ENCODE measurements around the gene CAMSAP1. TPM values are rescaled to one million over a fixed set of nuclear protein-coding genes. Genes with fewer than 3 reads are reported as not detected.
"Not testable (repeated sequence)": the region's sequence is repeated elsewhere in the genome, so short reads cannot be mapped to it uniquely, and the experiment has no call there.

The CAMSAP1 gene
- total and polyA plus RNA-seq, 3 donors from 2014 or later = 44.1 to 102 (median 93.7) TPM

DNA sequence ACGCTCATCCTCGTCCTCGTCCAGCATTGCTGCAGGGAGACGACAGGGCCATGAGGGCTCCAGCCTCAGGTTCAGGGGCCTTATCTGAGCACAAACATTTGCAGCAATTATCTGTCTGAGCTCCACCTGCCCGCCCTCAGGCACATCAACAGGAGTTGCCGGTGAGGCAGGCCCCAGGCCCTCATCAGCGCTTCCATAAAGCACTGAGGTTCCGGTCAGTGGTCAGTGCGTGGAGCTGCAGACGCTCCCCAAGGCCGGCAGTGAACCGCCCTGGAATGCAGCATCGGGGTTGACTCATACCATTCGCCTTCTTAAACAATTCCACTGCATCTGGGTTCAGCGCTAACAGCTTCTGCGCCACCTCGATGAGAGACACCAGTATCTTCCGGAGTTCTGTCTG lies 38.6 kb upstream of the CAMSAP1 start:
- no peak for DNase-seq
- TF ChIP-seq, protein P1, sequence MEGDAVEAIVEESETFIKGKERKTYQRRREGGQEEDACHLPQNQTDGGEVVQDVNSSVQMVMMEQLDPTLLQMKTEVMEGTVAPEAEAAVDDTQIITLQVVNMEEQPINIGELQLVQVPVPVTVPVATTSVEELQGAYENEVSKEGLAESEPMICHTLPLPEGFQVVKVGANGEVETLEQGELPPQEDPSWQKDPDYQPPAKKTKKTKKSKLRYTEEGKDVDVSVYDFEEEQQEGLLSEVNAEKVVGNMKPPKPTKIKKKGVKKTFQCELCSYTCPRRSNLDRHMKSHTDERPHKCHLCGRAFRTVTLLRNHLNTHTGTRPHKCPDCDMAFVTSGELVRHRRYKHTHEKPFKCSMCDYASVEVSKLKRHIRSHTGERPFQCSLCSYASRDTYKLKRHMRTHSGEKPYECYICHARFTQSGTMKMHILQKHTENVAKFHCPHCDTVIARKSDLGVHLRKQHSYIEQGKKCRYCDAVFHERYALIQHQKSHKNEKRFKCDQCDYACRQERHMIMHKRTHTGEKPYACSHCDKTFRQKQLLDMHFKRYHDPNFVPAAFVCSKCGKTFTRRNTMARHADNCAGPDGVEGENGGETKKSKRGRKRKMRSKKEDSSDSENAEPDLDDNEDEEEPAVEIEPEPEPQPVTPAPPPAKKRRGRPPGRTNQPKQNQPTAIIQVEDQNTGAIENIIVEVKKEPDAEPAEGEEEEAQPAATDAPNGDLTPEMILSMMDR (IDR thresholded peaks at IDR 0.05) = no peak
- no peak for TF ChIP-seq POLR2A (IDR thresholded peaks at IDR 0.05)
- 96 to 97% methylated on average over 11 to 18 of the region's 18 CpGs for WGBS, 2 donors
- H3K36me3 ChIP-seq (ENCODE audit: low read depth, missing control alignments) = no peaks in the 10 kb centered on the region
- H3K27me3 ChIP-seq = no peaks in the 10 kb centered on the region
- intact Hi-C loops (cut with DNase I; ENCODE audit: low total_unique reads) = no loop called here
- H3K9me3 ChIP-seq = no peaks in the 10 kb centered on the region
- H3K27ac ChIP-seq = no peak overlapping the region
- H3K4me3 ChIP-seq = no peak overlapping the region
- no peaks in the 10 kb centered on the region for H3K4me1 ChIP-seq

DNA sequence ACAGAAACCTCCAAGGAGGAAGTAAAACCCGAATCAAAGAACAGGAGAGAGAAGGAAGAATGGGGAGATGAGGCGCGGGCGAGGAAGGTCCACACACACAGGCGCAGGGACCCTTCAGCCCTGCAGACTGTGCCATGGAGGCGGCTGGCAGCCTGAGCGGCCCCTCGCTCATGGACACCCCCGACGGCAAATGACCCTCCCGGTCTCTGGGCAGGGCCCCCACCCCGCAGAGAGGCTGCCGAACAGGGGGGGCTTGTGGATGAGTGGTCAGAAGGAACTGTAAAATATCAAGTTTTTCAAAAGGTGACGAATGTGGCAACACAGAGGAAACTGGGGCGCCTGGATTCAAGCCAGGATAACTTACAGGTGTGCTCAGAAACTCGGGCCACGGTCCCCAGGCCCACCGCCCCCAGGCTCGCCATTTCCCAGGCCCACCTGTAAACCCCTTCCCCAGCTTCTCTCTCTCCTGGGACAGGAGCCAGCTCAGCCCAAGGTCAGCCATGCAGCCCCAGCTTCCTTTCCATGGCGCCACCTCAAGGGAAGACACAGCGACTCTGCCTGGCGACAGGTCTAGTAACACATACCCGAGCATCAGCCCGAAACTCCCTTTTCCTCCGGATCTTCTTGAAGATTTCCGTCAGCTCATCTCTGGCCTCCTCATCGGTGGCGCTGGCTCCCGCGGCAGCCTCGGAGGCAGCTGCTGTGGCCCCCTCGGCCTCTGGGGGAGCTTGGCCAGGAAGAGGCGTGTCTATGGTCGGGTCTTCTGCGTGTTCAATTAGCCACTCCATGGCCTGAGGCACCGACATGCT lies 37.3 kb upstream of the CAMSAP1 start:
- intact Hi-C loops (cut with DNase I; ENCODE audit: low total_unique reads) = no loop called here
- H3K27me3 ChIP-seq = no peaks in the 10 kb centered on the region
- H3K27ac ChIP-seq = no peak overlapping the region
- H3K36me3 ChIP-seq (ENCODE audit: low read depth, missing control alignments) = no peaks in the 10 kb centered on the region
- whole genome bisulfite sequencing, 2 donors = 80 to 88% methylated on average over 29 to 36 of the region's 36 CpGs
- no peak overlapping the region for H3K4me3 ChIP-seq
- no peaks in the 10 kb centered on the region for H3K9me3 ChIP-seq
- H3K4me1 ChIP-seq = no peaks in the 10 kb centered on the region
- no peak for DNase-seq
- TF ChIP-seq POLR2A (IDR thresholded peaks at IDR 0.05) = no peak
- TF ChIP-seq, protein P1 (IDR thresholded peaks at IDR 0.05) = no peak

DNA sequence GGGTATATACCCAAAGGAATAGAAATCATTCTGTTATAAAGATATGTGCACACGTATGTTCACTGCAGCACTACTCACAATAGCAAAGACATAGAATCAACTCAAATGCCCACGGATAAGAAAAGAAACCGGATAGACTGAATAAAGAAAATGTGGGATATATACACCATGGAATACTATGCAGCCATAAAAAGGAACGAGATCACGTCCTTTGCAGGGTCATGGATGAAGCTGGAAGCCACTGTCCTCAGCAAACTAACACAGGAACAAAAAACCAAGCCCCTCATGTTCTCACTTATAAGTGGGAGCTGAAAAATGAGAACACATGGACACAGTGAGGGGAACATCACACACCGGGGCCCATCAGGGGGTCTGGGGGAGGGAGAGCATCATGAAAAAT lies 36.3 kb upstream of the CAMSAP1 start:
- H3K9me3 ChIP-seq; H3K4me3 ChIP-seq; intact Hi-C loops (cut with DNase I; ENCODE audit: low total_unique reads); H3K36me3 ChIP-seq (ENCODE audit: low read depth, missing control alignments); DNase-seq; H3K4me1 ChIP-seq; H3K27me3 ChIP-seq; H3K27ac ChIP-seq: not testable (repeated sequence)
- 84 to 95% methylated on average over 6 of the region's 6 CpGs for WGBS, 2 donors

DNA sequence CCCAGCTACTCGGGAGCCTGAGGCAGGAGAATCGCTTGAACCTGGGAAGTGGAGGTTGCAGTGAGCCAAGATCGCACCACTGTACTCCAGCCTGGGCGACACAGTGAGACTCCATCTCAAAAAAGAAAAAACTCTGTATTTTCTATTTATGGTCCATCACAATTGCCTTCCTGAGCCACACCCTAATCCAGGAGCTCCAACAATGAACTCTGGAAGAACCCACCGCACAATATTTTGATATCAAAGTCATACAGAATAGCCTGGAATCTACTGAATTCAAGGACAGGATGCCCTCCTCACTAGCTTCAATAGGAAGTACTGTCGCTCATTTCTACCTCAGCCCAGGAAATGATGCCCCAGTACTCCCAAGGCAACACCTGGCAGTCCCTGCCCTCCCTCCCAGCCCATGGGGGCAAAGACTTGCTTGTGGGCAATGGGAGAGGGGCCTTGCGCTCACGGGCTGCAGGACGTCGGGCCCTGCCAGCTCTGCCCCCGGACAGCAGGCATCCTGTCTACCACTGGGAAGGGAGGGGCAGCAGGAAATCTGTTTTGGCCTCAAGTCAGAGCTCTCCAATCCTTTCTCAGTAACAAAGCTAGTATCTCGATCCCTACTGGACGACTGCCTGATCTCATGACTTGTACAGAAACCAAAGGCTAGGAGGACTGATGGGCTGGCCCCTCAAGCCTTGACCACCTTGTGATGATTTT lies 34.1 kb upstream of the CAMSAP1 start:
- no peaks in the 10 kb centered on the region for H3K4me1 ChIP-seq
- 88 to 90% methylated on average over 10 to 13 of the region's 13 CpGs for WGBS, 2 donors
- intact Hi-C loops (cut with DNase I; ENCODE audit: low total_unique reads) = no loop called here
- TF ChIP-seq POLR2A (IDR thresholded peaks at IDR 0.05) = no peak
- TF ChIP-seq, protein P1 (IDR thresholded peaks at IDR 0.05) = no peak
- DNase-seq = no peak
- H3K4me3 ChIP-seq = no peak overlapping the region
- H3K36me3 ChIP-seq (ENCODE audit: low read depth, missing control alignments) = no peaks in the 10 kb centered on the region
- H3K9me3 ChIP-seq = no peaks in the 10 kb centered on the region
- H3K27ac ChIP-seq = no peak overlapping the region
- H3K27me3 ChIP-seq = no peaks in the 10 kb centered on the region

DNA sequence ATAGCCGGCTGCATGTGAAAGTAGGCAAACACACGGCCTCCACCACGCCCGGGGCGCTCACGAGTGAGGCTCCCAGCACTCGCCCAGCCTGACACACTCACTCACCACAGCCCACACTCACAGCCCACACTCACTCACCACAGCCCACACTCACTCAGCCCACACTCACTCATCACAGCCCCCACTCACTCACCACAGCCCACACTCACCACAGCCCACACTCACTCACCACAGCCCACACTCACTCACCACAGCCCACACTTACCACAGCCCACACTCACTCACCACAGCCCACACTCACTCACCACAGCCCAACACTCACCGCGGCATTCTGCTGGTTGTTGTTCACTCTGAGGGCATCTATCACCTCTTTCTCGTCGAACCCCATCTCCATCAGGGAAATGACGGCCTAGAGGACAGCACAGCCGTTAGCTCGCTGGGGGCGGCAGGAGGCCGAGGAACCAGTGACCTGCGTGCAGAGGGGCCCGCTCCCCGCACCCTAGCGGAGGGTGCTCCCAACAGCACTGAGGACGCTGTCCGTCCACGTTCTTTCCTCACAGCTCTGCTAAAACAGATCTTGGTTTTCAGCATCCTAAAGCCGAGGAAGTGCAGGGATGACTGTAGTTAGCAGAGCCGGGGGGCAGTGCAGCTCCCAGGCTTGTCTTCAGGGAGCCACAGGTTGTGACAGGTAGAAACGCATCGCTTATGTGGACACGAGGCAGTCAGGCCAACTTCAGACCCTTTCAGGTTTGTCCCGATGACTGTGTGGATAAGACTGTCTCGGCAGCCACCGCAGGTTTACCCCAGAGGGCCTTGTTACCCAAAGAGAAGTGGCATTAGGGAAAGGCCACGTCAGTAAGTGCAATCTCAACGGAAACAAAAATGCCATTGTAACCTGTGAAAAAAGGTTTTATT lies 32.3 kb upstream of the CAMSAP1 start:
- no peak for DNase-seq
- Histone ChIP-seq H3K27me3 (no peaks in the 10 kb centered on the region), H3K4me3 (no peak overlapping the region), H3K27ac (no peak overlapping the region), H3K9me3 (no peaks in the 10 kb centered on the region), H3K4me1 (no peaks in the 10 kb centered on the region), H3K36me3 (ENCODE audit: low read depth, missing control alignments) (no peaks in the 10 kb centered on the region)
- no peak for TF ChIP-seq POLR2A (IDR thresholded peaks at IDR 0.05)
- TF ChIP-seq, protein P1 (IDR thresholded peaks at IDR 0.05) = no peak
- intact Hi-C loops (cut with DNase I; ENCODE audit: low total_unique reads) = no loop called here
- 94 to 95% methylated on average over 28 to 33 of the region's 33 CpGs for WGBS, 2 donors
